ENCODE results near the gene APOOL.
"Not testable (repeated sequence)": the region's sequence is repeated elsewhere in the genome, so short reads cannot be mapped to it uniquely, and the experiment has no call there.

Gene APOOL, protein sequence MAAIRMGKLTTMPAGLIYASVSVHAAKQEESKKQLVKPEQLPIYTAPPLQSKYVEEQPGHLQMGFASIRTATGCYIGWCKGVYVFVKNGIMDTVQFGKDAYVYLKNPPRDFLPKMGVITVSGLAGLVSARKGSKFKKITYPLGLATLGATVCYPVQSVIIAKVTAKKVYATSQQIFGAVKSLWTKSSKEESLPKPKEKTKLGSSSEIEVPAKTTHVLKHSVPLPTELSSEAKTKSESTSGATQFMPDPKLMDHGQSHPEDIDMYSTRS

DNA sequence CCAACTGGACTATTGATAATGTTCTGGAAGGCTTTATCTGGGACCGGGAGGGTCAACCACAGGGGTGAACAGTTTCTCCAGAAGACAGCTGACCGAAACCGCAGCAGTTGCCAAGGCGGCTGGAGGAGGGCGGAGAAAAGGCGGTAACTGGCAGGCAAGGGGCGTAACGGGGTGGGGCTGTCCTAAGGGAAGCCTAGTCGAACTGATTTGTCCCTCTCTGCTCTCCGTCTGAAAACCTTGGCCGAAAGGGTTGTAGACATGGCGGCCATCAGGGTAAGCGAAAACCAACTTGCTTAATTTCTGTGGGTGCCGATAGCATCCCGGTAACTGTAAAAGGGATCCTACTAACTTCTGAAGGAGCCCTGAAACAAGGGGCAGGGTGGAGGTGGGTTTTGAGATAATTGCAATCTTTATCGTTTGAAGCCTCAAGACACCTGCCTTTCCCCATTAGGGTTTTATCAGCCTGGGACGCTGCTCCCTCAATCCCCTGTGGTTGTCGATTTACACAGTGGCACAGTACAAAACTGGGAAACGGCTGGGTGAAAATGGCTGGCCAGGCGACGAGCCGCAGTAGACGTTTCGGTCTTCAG is at the start of gene APOOL:
Gene APOOL (plus strand): TSS at position 223 of the 590 bp plus-strand sequence. CDS start 36 bp downstream, at position 259.
- DNase-seq: peak; percentile 60

DNA sequence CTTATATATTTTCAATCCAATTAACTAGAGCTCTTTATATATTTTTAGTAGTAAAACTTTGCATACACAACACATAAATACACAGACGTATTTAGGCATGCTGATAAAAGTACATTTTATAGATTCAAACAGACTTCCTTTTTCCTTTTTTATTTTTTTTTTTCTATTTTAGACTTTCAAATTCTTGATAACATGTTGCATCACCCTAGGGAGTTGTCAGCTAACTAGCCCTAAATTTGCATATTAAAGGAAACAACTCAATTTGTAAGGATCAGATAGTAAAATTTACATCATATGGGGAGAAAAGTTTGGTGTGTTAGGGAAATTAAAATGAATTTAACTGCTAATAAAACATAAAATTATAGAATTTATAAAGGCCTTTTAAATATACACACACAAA is 47.4 kb upstream of the APOOL start:
- no peak for DNase-seq

DNA sequence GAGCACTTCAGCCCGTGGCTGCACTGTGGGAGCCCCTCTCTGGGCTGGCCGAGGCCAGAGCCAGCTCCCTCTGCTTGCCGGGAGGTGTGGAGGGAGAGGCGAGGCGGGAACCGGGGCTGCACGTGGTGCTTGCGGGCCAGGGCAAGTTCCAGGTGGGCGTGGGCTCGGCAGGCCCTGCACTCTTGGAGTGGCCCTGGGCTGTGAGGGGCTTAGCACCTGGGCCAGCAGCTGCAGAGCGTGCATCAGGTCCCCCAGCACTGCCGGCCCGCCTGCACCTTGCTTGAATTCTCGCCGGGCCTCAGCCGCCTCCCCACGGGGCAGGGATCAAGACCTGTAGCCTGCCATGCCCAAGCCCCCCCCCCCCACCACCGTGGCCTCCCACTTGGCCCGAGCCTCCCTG is 28.9 kb upstream of the APOOL start:
- DNase-seq: no peak

DNA sequence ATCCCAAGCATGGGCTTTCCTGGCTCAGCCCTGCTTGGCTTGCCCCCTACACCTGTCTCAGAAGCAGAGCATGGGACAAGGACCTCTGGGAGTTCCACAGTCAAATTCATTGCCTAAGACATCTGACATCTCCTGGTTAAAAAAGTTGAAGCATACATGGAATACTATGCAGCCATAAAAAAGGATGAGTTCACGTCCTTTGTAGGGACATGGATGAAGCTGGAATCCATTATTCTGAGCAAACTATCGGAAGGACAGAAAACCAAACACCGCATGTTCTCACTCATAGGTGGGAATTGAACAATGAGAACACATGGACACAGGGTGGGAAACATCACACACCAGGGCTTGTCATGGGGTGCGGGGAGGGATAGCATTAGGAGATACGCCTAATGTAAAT is 11.9 kb upstream of the APOOL start:
- not testable (repeated sequence) for DNase-seq

DNA sequence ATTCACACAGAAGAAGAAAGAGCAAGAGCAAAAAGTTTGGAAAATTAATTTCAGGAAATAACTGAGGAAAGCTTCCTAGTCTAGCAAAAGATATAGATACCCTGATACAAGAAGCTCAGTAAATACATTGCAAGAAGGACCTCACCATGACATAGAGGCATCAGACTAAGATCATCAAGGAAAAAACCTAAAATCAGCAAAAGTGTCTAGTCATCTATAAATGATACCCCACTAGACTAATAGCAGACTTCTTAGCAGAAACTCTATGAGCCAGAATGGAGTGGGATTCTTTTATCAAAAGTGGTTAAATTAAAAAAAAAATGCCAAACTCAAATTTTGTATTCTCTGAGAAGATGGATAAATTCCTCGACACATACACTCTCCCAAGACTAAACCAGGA is 10.5 kb upstream of the APOOL start:
- DNase-seq: no peak

DNA sequence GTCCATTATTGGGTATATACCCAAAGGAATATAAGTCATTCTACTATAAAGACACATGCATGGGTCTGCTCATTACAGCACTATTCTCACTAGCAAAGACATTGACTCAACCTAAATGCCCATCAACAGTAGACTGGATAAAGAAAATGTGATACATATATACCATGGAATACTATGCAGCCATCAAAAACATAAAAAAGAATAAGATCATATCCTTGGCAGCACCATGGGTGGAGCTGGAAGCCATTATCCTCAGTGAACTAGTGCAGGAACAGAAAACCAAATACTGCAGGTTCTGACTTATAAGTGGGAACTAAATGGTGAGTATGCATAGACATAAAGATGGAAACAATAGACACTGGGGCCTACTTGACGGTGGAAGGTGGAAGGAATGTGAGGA is 2.3 kb upstream of the APOOL start:
- DNase-seq: no peak

DNA sequence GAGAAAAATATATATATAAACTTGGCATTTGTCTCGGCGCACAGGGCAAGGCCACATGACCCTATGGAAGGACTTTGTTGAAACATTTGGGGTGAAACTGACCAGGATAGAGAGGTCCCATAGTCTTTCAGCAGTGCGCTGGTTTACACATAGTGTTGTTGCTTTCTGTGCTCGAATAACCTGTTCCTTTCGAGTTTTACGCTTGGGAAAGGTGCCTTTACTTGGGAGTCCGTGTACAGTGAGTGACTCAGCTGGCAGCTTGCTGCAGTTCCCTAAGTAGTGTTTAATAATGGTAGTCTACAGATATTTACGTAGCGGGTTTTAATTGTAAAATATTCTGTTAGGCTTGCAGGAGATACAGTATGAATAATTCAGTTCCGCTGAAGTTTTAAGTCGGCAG is 578 bp downstream of the APOOL start:
- DNase-seq: no peak

DNA sequence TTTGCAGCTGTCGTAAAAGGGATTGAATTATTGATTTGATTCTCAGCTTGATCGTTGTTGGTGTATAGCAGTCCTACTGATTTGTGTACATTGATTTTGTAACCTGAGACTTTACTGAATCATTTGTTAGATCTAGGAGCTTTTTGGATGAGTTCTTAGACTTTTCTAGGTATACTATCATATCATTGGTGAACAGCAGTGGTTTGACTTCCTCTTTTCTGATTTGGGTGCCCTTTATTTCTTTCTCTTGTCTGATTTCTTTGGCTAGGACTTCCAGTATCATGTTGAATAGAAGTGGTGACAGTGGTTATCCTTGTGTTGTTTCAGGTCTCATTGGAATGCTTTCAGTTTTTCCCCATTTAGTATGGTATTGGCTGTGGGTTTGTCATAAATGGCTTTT is 8.4 kb downstream of the APOOL start:
- no peak for DNase-seq

DNA sequence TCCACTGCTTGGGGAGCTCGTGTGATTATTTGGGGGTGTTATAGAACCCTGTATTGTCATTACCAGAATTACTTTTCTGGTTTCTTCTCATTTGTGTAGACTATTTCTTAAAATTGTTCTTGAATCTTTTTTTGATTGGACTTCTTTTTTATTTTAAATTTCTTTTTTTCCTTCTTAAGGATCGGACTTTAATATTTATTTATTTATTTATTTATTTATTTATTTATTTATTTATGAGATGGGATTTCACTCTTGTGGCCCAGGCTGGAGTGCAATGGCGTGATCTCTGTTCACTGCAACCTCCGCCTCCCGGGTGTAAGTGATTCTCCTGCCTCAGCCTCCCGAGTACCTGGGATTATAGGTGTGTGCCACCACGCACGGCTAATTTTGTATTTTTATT is 11.7 kb downstream of the APOOL start:
- DNase-seq: not testable (repeated sequence)

DNA sequence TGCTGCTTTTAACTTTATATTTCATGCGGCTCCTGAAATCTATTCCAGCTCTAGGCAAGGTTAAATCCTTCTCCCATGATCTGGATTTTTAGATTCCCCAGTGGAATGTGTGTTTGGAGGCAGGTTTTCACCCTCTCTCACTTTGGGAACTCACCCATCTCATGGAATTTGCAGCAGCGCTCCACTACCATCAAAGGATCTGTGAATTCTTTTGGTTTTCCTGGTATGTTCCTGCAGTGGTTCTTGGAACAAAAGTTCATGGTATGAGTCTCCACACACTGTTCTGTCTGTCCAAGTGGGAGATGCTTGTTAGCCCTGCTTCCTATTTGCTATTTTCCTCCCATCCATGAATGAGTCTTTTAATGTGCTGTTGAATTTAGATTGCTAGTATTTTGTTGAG is 14.0 kb downstream of the APOOL start:
- DNase-seq: no peak

DNA sequence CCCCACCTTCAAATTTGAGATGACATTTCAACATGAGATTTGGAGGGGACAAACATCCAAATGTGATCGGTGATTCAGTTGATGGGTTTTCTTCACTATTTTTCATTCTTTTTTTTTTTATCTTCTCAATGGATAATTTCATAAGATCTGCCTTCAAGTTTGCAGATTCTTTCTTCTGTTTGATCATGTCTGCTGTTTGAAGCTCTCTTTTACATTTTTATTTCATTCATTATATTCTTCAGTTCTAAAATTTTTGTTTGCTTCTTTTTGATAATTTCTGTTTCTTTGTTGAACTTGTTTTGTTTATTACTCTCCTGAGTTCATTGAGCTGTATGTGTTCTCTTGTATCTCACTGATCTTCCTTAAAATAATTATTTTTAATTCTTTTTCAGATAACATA is 14.8 kb downstream of the APOOL start:
- DNase-seq: no peak

DNA sequence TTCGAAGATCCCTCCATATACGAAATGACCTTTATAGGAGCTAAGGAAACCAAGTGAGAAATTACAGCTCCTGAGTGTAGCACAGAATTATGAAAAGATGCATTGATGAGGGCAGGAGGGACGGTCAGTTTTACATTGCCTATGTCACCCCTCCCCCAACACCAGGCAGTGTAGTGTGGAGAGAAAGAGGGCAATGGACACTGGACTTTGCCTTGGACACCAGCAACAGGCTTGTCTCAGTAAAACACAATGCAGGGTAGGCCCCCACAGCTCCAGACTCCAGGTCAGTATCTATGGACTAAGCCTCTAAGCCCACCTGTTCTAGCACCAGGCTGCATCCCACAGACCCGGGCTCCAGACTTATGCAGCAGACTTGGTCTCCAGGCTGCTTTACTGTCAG is 16.5 kb downstream of the APOOL start:
- no peak for DNase-seq

DNA sequence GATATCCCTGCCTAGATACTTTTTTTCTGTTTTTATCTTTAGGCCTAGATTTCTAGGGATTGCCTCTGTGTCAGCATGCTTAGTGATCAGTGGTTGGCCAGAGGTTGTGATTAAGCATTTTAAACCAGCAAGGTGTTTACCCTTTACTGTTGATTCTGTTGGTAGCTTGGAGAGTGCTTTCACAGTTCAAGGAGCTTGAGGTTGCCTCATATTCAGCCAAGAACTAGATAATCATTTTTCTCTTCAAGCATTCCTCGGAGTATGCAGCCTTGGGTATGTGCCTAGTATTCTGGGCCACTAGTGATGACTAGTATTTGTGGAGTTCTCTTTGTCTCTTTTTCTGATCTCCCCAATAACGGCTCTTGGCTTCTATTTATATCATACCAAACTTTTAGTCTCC is 20.4 kb downstream of the APOOL start:
- no peak for DNase-seq

DNA sequence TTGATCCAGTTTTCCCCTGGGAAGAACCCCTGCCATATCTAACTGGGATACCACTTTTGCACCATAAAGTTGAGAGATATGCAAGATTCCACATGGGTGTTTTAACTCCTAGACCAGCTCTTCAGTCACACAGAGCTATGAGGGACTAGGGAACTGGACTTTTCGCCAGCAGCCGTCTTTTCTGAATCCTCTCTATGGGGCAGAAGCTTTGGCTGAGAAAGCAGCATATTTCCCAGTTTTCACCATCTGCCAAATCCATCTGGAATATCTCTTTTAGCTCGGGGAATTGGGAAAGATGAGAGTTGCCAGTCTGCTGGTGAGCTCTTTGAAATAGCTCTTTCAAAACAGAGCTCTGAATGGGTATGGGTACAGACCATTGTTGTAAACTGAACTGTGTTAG is 20.9 kb downstream of the APOOL start:
- DNase-seq: no peak

DNA sequence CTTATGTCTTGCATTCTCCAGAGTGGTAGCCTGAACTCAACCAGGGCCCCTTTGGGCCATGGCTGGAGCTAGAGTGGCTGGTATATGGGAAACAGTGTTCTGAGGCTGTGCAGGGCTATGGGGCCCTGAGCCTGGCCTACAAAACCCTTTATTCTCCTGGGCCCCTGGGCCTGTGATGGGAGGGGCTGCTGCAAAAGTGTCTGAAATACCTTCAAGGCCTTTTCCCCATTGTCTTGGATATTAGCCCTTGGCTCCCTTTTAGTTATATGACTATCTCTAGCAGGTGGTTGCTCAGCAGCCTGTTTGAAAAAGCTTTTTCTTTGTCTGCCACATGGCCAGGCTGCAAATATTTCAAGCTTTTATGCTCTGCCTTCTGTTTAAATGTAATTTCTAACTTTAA is 22.5 kb downstream of the APOOL start:
- DNase-seq: no peak

DNA sequence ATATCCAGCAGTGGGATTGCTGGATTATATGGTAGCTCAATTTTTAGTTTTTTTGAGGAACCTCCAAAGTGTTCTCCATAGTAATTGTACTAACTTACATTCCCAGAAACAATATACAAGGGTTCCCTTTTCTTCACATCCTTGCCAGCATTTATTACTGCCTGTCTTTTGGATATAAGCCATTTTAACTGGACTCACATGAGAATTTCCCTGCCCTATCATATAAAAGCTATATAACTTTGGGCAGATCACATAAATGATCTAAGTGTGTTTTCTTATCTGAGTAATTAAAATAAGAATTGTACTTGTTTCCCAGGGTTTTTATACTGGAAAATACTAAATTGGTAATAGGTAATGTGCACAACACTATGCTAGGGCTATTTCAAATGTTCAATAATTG is 25.4 kb downstream of the APOOL start:
- DNase-seq: no peak

DNA sequence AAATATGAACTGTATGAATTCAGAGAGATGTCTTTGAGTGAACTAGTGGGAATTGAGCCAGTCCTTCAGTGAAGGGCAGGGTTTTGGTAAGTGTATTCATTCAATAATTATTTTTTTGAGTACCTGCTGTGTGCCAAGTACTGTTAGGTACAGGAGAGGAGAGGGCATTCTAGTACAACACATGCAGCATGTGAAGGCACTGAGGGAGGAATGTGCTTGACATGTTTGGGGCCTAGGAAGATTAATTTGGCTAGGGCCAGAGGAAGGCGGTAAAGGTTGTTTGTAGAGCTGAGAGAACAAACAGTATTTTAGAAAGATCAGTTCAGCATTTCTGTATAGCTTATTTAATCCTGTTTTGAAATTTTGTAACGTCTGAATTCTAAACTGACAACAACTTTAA is 27.8 kb downstream of the APOOL start:
- DNase-seq: no peak

DNA sequence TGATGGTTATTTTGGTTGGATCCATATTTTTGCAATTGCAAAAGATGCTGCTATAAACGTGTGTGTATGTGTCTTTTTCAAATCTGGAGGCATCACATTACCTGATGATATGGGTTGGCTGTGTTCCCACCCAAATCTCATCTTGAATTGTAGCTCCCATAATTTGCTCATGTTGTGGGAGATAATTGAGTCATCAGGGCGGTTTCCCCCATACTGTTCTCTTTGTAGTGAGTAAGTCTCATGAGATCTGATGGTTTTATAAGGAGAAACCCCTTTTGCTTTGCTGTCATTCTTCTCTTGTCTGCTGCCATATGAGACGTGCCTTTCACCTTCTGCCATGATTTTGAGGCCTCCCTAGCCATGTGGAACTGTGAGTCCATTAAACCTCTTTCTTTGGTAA is 33.4 kb downstream of the APOOL start:
- DNase-seq: no peak

DNA sequence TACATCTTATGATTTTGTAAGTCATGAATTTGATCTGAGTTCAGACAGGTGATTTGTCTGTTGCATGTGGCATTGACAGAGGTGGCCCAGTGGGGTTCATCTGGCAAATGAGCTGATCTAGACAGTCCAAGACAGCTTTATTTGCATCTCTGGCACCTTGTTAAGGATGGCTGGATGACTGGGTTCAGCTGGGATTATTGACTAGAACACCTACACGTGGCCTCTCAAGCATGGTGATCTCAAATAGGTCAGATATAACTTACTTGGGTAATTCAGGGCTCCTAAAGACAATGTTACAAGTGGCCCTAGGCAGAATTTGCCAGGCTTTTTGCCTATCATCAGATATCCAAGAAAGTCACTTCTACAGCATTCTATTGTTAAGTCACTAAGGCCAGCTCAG is 48.0 kb downstream of the APOOL start:
- DNase-seq: no peak

DNA sequence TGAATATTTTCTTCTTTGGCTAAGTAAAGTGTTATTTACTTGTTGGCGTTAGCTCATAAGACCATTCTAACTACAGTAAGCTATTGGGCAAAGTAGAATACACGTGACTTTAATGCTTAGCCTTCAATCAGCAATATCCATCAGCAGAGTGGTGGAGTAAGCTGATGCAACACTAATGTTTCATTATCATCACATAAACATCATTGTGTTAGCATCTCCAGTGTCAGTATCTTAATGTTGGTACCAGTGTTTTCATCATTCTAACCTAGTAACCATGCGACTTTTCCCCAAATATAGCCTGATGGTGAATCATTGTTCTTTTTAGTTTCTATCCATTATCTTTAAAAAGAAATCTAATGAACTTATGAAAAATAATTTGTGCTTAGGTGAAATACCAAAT is 48.5 kb downstream of the APOOL start:
- no peak for DNase-seq

DNA sequence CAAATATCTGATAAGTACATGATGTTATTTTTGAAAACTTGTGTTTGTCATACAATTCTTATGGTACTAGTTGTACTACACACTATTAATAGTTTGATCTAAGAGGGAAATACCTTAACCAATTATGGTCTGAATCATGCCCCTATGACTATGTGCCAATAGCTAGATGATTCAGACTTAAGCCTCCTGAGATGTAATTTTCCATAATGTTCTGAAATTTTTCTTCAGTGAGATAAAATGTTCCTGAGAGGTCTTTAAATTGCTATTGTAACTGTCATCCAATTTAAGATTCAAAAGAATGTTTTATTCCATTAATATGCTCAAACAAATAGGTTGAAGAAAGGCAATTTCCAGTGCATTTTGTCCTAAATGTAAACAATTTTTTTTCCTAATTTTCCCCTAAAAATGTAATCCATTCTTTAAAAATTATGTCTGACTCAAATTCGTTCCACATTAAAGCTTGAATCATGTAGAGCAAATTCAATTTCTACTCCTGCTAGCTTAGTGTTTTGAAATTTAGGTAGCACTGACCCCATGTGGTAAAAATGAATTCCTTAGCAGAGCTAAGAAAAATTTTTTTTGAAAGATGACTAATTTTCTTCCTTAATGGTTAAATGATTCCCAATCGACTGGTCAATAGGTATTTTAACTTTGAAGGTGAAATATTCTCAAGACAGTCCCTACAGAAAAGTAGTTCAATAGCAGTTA is 49.1 kb downstream of the APOOL start:
- DNase-seq: no peak

DNA sequence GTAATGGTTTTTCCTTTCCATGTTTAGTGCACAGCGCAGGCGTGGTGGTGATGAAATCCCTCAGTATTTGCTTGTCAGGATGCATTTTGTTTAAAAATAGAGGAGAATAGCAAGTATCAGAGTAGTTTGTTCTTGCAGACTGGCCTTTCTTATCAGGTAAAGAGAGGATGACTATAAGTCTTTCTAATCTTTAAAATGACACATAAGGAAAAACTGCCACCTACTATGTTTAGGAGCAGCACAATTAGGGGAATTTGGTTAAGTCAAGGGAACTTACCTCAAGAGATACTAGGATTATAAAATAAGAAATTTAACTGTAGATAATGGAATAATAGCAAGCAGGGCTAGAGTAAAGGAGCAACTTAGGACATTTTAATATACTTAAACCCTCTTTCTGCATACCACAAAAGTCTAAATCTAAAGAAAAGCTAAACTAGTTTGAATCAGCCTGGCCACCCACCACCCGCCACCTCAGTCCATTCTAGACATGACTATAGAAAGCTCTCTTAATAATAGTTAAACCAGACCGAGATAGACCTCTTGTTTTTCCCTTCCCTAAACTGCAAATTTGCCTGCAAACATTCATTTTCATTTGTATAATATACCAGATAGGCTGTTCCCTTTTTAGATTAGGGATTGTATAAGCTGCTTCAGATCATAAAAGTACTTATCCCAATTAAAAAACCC is 62.0 kb downstream of the APOOL start:
- no peak for DNase-seq

DNA sequence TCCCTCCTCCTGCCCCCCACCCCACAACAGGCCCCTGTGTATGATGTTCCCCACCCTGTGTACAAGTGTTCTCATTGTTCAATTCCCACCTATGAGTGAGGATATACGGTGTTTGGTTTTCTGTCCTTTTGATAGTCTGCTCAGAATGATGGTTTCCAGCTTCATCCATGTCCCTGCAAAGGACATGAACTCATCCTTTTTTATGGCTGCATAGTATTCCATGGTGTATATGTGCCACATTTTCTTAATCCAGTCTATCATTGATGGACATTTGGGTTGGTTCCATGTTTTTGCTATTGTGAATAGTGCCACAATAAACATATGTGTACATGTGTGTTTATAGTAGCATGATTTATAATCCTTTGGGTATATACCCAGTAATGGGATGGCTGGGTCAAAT is 73.6 kb downstream of the APOOL start:
- DNase-seq: not testable (repeated sequence)
